ENCODE measurements around the gene DAP.

DNA sequence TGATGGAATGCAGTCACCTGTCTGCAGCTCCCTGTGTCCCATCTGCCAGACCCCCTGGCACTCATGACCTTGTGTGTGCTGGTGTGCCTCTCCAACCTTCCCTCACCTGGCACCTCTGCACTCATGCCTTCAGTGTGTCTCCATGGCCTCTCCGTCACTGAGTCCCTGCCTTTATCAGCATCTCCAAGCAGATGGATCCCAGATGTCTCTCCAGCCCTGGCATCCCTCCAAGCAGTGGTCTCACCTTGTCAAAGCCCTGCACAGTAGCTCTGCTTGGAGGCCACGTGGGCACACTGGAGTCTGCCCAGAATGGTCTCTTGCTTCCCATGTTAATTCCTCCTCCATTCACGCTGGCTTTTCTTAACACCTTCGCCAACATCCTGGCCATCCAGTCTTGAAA lies 84.8 kb downstream of the DAP start:
- TF ChIP-seq, protein P1, sequence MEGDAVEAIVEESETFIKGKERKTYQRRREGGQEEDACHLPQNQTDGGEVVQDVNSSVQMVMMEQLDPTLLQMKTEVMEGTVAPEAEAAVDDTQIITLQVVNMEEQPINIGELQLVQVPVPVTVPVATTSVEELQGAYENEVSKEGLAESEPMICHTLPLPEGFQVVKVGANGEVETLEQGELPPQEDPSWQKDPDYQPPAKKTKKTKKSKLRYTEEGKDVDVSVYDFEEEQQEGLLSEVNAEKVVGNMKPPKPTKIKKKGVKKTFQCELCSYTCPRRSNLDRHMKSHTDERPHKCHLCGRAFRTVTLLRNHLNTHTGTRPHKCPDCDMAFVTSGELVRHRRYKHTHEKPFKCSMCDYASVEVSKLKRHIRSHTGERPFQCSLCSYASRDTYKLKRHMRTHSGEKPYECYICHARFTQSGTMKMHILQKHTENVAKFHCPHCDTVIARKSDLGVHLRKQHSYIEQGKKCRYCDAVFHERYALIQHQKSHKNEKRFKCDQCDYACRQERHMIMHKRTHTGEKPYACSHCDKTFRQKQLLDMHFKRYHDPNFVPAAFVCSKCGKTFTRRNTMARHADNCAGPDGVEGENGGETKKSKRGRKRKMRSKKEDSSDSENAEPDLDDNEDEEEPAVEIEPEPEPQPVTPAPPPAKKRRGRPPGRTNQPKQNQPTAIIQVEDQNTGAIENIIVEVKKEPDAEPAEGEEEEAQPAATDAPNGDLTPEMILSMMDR (IDR thresholded peaks at IDR 0.05), result no peak
- TF ChIP-seq, protein P2, sequence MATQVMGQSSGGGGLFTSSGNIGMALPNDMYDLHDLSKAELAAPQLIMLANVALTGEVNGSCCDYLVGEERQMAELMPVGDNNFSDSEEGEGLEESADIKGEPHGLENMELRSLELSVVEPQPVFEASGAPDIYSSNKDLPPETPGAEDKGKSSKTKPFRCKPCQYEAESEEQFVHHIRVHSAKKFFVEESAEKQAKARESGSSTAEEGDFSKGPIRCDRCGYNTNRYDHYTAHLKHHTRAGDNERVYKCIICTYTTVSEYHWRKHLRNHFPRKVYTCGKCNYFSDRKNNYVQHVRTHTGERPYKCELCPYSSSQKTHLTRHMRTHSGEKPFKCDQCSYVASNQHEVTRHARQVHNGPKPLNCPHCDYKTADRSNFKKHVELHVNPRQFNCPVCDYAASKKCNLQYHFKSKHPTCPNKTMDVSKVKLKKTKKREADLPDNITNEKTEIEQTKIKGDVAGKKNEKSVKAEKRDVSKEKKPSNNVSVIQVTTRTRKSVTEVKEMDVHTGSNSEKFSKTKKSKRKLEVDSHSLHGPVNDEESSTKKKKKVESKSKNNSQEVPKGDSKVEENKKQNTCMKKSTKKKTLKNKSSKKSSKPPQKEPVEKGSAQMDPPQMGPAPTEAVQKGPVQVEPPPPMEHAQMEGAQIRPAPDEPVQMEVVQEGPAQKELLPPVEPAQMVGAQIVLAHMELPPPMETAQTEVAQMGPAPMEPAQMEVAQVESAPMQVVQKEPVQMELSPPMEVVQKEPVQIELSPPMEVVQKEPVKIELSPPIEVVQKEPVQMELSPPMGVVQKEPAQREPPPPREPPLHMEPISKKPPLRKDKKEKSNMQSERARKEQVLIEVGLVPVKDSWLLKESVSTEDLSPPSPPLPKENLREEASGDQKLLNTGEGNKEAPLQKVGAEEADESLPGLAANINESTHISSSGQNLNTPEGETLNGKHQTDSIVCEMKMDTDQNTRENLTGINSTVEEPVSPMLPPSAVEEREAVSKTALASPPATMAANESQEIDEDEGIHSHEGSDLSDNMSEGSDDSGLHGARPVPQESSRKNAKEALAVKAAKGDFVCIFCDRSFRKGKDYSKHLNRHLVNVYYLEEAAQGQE (IDR thresholded peaks at IDR 0.05; ENCODE audit: insufficient read depth in 1 of 2, low read depth in 2 of 2, low read length in 1 of 2), result no peak
- no peak for TF ChIP-seq SIN3A (IDR thresholded peaks at IDR 0.05; ENCODE audit: borderline replicate concordance, insufficient read depth, low read depth, low read length)
